ENCODE results near the gene KCNK18. TPM values are rescaled to one million over a fixed set of nuclear protein-coding genes. Genes with fewer than 3 reads are reported as not detected.
A peak's percentile ranks its signal among the peaks of the same experiment; 100 is the strongest.

The KCNK18 gene
- total and polyA plus RNA-seq, 2 of the 8 experiments (the other 6 are each of a cell fraction or from before 2014, with no cell fraction given) = not detected

DNA sequence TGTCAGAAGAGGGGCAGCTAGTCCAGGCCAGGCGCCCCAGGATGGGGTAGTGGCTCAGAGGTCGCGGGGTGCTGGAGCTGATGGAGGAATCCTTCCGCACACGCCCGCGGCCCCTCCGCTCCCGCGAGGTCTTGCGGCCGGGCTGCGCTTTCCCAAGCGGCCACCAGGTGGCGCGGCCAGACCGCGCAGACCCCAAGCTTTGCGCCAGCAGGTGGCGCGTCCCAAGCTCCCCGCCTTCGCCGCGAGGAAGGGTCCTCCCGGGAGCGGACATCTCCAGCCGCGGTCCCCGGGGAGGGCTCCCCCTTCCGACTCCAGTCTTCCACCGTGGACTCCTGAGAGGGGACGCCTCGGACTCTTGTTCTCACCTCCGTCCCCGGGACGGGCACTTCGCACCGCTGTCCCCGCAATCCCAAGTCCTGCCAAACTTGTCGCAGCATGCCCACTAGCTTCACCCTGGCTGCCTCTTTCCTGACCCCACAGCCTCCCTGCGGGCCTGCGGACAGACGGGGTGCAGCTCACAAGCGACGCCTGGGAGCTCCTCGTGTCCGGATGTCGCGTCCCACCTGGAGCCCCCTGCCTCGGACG is 19.4 kb downstream of the KCNK18 start:
- H3K4me2 ChIP-seq (ENCODE audit: insufficient read depth in 1 of 2, low read depth in 2 of 2, low read length in 2 of 2) = peak overlapping the region; percentile 72 to 100
- H3K36me3 ChIP-seq (ENCODE audit: control insufficient read depth in 2 of 4, insufficient read depth in 4 of 4, low read length in 3 of 4) = no peaks in the 10 kb centered on the region
- no peaks in the 10 kb centered on the region for H3K79me2 ChIP-seq (ENCODE audit: control insufficient read depth in 1 of 2, insufficient read depth in 2 of 2, low read length in 2 of 2)
- no peak overlapping the region for H2AK5ac ChIP-seq (ENCODE audit: low read depth, low read length)
- H3K4ac ChIP-seq (replicated peaks; ENCODE audit: insufficient read length, low read depth, low read length) = no peak overlapping the region
- 0 out of 4 replicates have a peak, but pooled peaks cover 0 to 3% of the 10 kb centered on the region in 2 experiments for H3K9me3 ChIP-seq (ENCODE audit: insufficient read depth in 2 of 2, low read depth in 1 of 2, low read length in 1 of 2)
- H2BK15ac ChIP-seq (ENCODE audit: low read length) = peak overlapping the region; percentile 92; the same call in 1 of the 2 replicates
- H3K4me3 ChIP-seq (ENCODE audit: extremely low read depth in 1 of 4, insufficient read depth in 2 of 4, low read depth in 3 of 4, low read length in 4 of 4) = peak overlapping the region; percentile 29 to 81 (median 70)
- H4K20me1 ChIP-seq (replicated peaks in 1 of 2; ENCODE audit: control insufficient read depth in 1 of 2, insufficient read depth in 2 of 2, low read length in 2 of 2) = peaks cover 0 to 1% of the 10 kb centered on the region in 2 experiments
- ChIA-PET CTCF (ENCODE audit: partially characterized antibody) (interaction anchor here (0.6 to 8.7 kb wide), 71 partner anchors 10 to 1042 kb away, joined by 3 to 118 read pairs (median 5); partner anchors contain the start of gene KCNK18), POLR2A (ENCODE audit: partially characterized antibody) (interaction anchor here (0.8 to 1.6 kb wide), 3 partner anchors 9 to 93 kb away, joined by 3 read pairs; no protein-coding TSS in a partner anchor)
- peak overlapping the region; percentile 75; the same call in 1 of the 2 replicates for H2BK5ac ChIP-seq (ENCODE audit: low read depth, low read length)
- H2BK120ac ChIP-seq (replicated peaks; ENCODE audit: low read depth, low read length) = peak overlapping the region; percentile 85
- H3K9ac ChIP-seq (replicated peaks in 1 of 4; ENCODE audit: extremely low read depth in 1 of 4, low read depth in 3 of 4, low read length in 3 of 4) = no peak overlapping the region
- H2AFZ ChIP-seq (ENCODE audit: low read length) = peak overlapping the region; percentile 71
- no peak overlapping the region for H3K23ac ChIP-seq (ENCODE audit: insufficient read length)
- H4K91ac ChIP-seq (replicated peaks; ENCODE audit: insufficient read length, low read length) = peak overlapping the region; percentile 61
- H3K4me1 ChIP-seq (replicated peaks in 1 of 4; ENCODE audit: control insufficient read depth in 3 of 4, insufficient read depth in 4 of 4, low read length in 3 of 4) = peaks cover 0 to 7% (median 7%) of the 10 kb centered on the region in 4 experiments; a peak in 5 of 7 replicates
- 2% methylated on average over 52 of the region's 52 CpGs; no CpG with 5 or more reads in 1 of the 2 experiments for WGBS, 2 experiments (ENCODE audit: extremely low coverage in 1 of 2, insufficient coverage in 1 of 2, insufficient read length in 1 of 2, insufficient replicate concordance in 2 of 2, low coverage in 1 of 2, low lambda C conversion rate in 2 of 2, missing lambda C conversion rate in 1 of 2)
- H2BK20ac ChIP-seq (ENCODE audit: low read length) = peak overlapping the region; percentile 80; the same call in 1 of the 2 replicates
- peak overlapping the region; percentile 75; the same call in 1 of the 2 replicates for H2BK12ac ChIP-seq (ENCODE audit: low read depth, low read length)
- H3K27me3 ChIP-seq (replicated peaks in 1 of 4; ENCODE audit: control insufficient read depth in 3 of 4, extremely low read depth in 1 of 4, insufficient read depth in 3 of 4, low read length in 3 of 4) = peaks cover 7 to 29% (median 25%) of the 10 kb centered on the region in 4 experiments
- peaks cover 6% of the 10 kb centered on the region for H3K23me2 ChIP-seq (ENCODE audit: low read depth, low read length)
- H3K14ac ChIP-seq (ENCODE audit: insufficient read length) = no peak overlapping the region
- peak overlapping the region; percentile 71 for H4K5ac ChIP-seq (ENCODE audit: insufficient read length, low read depth, low read length)
- no peak overlapping the region for H3K27ac ChIP-seq (ENCODE audit: low read depth, low read length)
- FAIRE-seq (no peak), DNase-seq (ENCODE audit: low read depth in 1 of 2, low spot score in 2 of 2) (peak; percentile 59 to 93)
- H3K79me1 ChIP-seq (ENCODE audit: low read depth, low read length) = no peaks in the 10 kb centered on the region
- peak overlapping the region; percentile 55 for H3K56ac ChIP-seq (replicated peaks; ENCODE audit: insufficient read length, low read depth, low read length)
- peak overlapping the region; percentile 85 for H3K18ac ChIP-seq (ENCODE audit: extremely low read depth, low read length)
- peak overlapping the region; percentile 91 for H4K8ac ChIP-seq (ENCODE audit: extremely low read depth, insufficient read depth, low read length)
- no peak for TF ChIP-seq RNF2 (IDR thresholded peaks at IDR 0.05; ENCODE audit: borderline replicate concordance, low read depth, low read length, missing control alignments, poor library complexity, severe bottlenecking)
- TF ChIP-seq, protein P1, sequence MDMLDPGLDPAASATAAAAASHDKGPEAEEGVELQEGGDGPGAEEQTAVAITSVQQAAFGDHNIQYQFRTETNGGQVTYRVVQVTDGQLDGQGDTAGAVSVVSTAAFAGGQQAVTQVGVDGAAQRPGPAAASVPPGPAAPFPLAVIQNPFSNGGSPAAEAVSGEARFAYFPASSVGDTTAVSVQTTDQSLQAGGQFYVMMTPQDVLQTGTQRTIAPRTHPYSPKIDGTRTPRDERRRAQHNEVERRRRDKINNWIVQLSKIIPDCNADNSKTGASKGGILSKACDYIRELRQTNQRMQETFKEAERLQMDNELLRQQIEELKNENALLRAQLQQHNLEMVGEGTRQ (IDR thresholded peaks at IDR 0.05; ENCODE audit: low read length) = no peak
- no peak for TF ChIP-seq TBP (IDR thresholded peaks at IDR 0.05; ENCODE audit: low read depth, low read length)
- no peak for TF ChIP-seq PHF8 (conservative IDR thresholded peaks at IDR 0.05; ENCODE audit: low read depth, low read length)
- TF ChIP-seq SIN3A (conservative IDR thresholded peaks at IDR 0.05 in 1 of 2, IDR thresholded peaks at IDR 0.05 in 1 of 2; ENCODE audit: low read depth in 1 of 2, low read length in 2 of 2) = peak in 1 of 2 experiments; percentile 46; a peak in 1 of 4 replicates
- no peak for TF ChIP-seq SP4 (IDR thresholded peaks at IDR 0.05; ENCODE audit: low read length)
- TF ChIP-seq TAF7 (optimal IDR thresholded peaks at IDR 0.05; ENCODE audit: borderline replicate concordance, low read depth, low read length) = no peak
- no peak for TF ChIP-seq KDM5A (IDR thresholded peaks at IDR 0.05; ENCODE audit: low read length)
- TF ChIP-seq POLR2AphosphoS5 (IDR thresholded peaks at IDR 0.05; ENCODE audit: low read depth, low read length) = no peak
- TF ChIP-seq MAFK (IDR thresholded peaks at IDR 0.05; ENCODE audit: low read depth, low read length) = no peak

All from H1 (cell line).